ENCODE measurements around the gene TMEM156.

The TMEM156 gene

DNA sequence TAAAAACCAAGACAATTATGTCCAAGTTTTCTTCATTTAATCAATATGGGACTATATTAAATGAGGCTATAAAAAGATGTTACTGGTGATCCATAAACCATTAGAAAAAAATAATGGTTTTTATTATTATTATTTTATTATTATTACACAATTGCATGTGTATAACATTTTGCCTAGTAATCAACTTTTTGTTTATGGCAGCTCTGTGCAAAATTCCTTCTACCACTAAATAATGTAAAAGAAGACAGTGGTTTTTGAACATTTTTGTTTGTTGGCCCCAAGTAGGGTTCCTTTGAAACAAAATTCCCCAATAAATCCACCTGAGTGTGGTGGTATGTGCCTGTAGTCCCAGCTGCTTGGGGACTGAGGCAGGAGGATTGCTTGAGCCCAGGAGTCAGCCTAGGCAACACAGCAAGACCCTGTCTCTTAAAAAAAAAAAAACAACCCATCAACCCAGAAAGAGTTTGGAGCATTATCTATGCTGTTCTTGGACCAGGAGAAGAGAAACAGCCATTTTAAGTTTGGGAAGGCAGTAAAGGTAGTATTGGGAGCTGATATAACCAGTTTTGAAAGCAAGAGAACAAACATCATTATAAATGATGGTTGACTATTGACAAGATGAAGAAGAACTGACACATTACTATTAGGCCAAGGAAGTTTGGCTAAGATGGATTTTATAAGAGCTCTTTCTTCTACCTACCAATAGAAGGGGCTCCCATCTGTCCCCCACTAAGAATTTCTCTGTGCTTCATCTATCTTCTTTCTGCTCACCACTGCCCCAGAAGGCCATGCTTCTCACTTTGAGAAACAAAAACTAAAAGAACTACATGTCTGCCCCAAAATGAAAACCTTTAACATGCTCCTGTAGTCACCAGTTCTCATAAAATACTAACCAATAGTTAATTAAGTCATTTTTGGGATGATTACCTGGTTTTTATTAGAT lies 2.2 kb downstream of the TMEM156 start:
- no peak overlapping the region for H3K4me3 ChIP-seq (ENCODE audit: low read depth, low read length)
- CTCF ChIA-PET, result interaction anchor here (0.6 to 2.0 kb wide), 2 partner anchors 13 to 139 kb away, joined by 3 to 7 read pairs; no protein-coding TSS in a partner anchor
- DNase-seq (ENCODE audit: low read depth, low spot score), result no peak
- TF ChIP-seq, protein P1, sequence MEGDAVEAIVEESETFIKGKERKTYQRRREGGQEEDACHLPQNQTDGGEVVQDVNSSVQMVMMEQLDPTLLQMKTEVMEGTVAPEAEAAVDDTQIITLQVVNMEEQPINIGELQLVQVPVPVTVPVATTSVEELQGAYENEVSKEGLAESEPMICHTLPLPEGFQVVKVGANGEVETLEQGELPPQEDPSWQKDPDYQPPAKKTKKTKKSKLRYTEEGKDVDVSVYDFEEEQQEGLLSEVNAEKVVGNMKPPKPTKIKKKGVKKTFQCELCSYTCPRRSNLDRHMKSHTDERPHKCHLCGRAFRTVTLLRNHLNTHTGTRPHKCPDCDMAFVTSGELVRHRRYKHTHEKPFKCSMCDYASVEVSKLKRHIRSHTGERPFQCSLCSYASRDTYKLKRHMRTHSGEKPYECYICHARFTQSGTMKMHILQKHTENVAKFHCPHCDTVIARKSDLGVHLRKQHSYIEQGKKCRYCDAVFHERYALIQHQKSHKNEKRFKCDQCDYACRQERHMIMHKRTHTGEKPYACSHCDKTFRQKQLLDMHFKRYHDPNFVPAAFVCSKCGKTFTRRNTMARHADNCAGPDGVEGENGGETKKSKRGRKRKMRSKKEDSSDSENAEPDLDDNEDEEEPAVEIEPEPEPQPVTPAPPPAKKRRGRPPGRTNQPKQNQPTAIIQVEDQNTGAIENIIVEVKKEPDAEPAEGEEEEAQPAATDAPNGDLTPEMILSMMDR (IDR thresholded peaks at IDR 0.05; ENCODE audit: insufficient read depth, low read length, missing control alignments), result no peak
- POLR2A ChIA-PET, result no interaction called here

DNA sequence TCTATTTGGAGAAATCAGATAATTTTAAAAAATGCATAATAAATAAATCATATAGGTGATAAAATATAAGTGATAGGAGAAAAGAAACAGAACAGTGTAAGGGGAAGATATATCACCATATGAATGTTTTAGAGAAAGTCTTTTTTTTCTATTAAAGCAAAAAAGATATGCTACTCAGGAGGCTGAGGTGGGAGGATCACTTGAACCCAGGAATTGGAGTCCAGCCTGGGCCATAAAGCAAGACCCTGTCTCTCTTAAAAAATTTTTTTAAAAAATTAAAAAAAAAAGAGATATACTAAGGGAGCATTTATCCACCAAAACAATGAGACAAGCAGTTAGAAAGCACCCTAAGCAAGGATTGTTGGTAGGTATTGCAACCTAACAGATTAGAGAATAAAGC lies 6.1 kb downstream of the TMEM156 start:
- DNase-seq (ENCODE audit: low read depth, low spot score), result no peak
- H3K4me3 ChIP-seq (ENCODE audit: low read depth, low read length), result no peak overlapping the region
- ChIA-PET POLR2A (no interaction called here), CTCF (no interaction called here)
- TF ChIP-seq, protein P1 (IDR thresholded peaks at IDR 0.05; ENCODE audit: insufficient read depth, low read length, missing control alignments), result no peak

DNA sequence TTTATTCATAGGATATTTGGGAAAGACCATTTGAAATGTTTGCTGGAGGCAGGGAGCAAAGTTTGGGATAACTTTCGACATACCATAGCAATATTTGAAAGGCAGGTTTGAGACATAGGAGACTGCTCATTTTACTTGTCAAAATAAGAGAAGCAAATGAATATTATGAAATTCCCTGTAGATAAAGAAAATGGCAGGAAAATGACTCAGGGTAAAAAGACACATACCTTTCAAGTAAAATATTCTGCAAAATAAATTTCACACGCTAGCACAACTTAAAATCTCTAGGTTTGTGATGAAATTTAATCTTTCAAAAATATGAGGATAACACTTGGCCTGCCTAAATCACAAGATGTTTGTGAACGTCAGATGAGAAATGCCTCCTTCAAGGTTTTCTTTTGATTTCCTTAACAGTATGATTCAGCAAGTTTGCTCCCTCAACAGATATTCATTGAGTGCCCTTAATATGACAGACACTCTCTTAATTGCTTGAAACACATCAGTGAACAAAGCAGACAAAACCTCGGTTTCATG lies 6.6 kb downstream of the TMEM156 start:
- CTCF ChIA-PET, result no interaction called here
- no peak overlapping the region for H3K4me3 ChIP-seq (ENCODE audit: low read depth, low read length)
- POLR2A ChIA-PET, result no interaction called here
- DNase-seq (ENCODE audit: low read depth, low spot score), result no peak
- TF ChIP-seq, protein P1 (IDR thresholded peaks at IDR 0.05; ENCODE audit: insufficient read depth, low read length, missing control alignments), result no peak

DNA sequence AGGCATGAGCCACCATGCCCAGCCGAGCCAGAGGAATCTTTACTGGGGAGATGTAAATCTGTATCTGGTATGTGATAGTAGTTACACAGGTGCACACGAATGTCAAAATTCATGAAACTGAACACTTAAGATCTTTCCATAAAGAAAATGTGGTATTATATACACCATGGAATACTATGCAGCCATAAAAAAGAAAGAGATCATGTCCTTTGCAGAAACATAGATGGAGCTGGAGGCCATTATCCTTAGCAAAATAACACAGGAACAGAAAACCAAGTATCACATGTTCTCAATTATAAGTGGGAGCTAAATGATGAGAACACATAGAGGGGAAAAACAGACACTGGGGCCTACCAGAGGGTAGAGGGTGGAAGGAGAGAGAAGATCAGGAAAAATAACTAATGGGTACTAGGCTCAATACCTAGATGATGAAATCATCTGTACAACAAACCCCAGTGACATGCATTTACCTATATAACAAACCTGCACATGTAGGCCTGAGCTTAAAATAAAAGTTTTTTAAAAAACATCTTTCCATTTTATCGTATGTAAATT lies 7.8 kb downstream of the TMEM156 start:
- ChIA-PET POLR2A (interaction anchor here (0.5 kb wide), 1 partner anchor 127 kb away, joined by 3 read pairs; no protein-coding TSS in a partner anchor), CTCF (no interaction called here)
- no peak for DNase-seq (ENCODE audit: low read depth, low spot score)
- TF ChIP-seq, protein P1 (IDR thresholded peaks at IDR 0.05; ENCODE audit: insufficient read depth, low read length, missing control alignments), result no peak
- H3K4me3 ChIP-seq (ENCODE audit: low read depth, low read length), result no peak overlapping the region

DNA sequence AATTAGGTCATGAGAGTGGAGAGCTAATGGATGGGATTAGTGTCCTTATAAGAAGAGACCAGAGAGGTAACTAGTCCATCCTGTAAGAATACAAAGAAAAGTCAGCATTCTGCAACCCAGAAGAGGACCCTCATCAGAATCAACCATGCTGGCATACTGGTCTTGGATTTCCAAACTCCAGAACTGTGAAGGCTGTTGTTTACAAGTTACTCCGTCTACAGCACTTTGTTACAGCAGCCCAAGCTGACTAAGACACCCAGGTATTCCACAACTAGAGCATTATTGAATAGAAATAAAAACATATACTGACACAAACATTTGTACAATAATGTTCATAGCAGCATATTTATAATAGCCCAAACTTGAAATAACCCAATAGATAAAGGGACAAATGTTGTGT lies 9.2 kb downstream of the TMEM156 start:
- POLR2A ChIA-PET, result no interaction called here
- no peak overlapping the region for H3K4me3 ChIP-seq (ENCODE audit: low read depth, low read length)
- no peak for DNase-seq (ENCODE audit: low read depth, low spot score)
- CTCF ChIA-PET, result no interaction called here
- TF ChIP-seq, protein P1 (IDR thresholded peaks at IDR 0.05; ENCODE audit: insufficient read depth, low read length, missing control alignments), result no peak

DNA sequence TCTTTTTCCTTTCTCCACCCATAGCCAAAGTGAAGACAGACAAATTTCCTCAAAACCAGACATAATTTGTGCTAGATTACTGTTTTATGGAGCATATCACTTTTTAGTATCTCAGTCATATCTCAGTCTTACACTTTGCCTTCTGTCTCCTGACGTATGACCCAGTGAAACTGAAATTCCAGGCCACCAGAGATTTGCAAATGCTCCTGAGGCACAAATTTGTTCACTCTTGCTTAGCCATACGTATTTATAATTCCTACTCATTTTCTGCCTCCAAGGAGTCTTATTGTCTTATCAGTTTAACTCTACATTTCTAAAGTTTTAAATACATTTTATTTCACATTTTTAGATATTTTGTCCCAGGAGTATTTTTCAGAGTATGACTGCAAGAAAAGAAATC lies 10.0 kb downstream of the TMEM156 start:
- CTCF ChIA-PET, result no interaction called here

More for the DNA sequence above, 10.0 kb downstream of the TMEM156 start:
- POLR2A ChIA-PET, result no interaction called here
- no peak overlapping the region for H3K4me3 ChIP-seq (ENCODE audit: low read depth, low read length)
- DNase-seq (ENCODE audit: low read depth, low spot score), result no peak
- TF ChIP-seq, protein P1 (IDR thresholded peaks at IDR 0.05; ENCODE audit: insufficient read depth, low read length, missing control alignments), result no peak

All from AG04449 (cell line).